PC-9 (cell line): ENCODE data around the gene PHLDA2. TPM values are rescaled to one million over a fixed set of nuclear protein-coding genes. Genes with fewer than 3 reads are reported as not detected.

Experiments
- BruUV-seq: library from RNA; stranded (reverse); fragments of 400-500 nt; replicated peaks from 2 replicates; lab custom pipeline; 2021; lab: Mats Ljungman, UMichigan
- CTCF ChIA-PET: fragments of 300-600 bp; sonication (Branson Sonifier 250); formaldehyde crosslinking; loops from one replicate; lab custom pipeline; 2022; ENCODE audit warnings: antibody characterized with exemption; lab: Charles Lee
- POLR2A ChIA-PET: fragments of 300-600 bp; sonication (Branson Sonifier 250); formaldehyde crosslinking; loops from one replicate; lab custom pipeline; 2022; ENCODE audit warnings: antibody characterized with exemption; ENCODE audit not compliant: unreplicated experiment; lab: Charles Lee
- DNase-seq, 2 experiments: peaks; one replicate each; pipeline versions ENCODE4 v3.0.0 to v3.0.0-alpha.2; 2015 to 2022; ENCODE audit warnings: mixed read lengths in 1 of 2
- H2AFZ ChIP-seq: fragments of 200-600 bp; sonication (generic); 2 replicates; pipeline ENCODE4 v1.8.1; 2017; ENCODE audit warnings: antibody characterized with exemption
- H3F3A ChIP-seq: fragments of 200-600 bp; sonication (generic); 2 replicates; pipeline ENCODE4 v1.8.1; 2017; ENCODE audit warnings: antibody characterized with exemption, mild to moderate bottlenecking, low read depth; ENCODE audit not compliant: insufficient read depth
- H3K27ac ChIP-seq: fragments of 200-600 bp; sonication (generic); 2 replicates; pipeline ENCODE4 v1.6.1; 2016; ENCODE audit warnings: mixed run types
- H3K27me3 ChIP-seq: fragments of 200-600 bp; sonication (generic); 2 replicates; pipeline ENCODE4 v1.6.1; 2016; ENCODE audit warnings: low read depth, mixed run types; ENCODE audit not compliant: insufficient read depth
- H3K36me3 ChIP-seq: fragments of 200-600 bp; sonication (generic); 2 replicates; pipeline ENCODE4 v1.6.1; 2016; ENCODE audit warnings: low read depth, mixed run types
- H3K4me1 ChIP-seq: fragments of 200-600 bp; sonication (generic); replicated peaks from 2 replicates; pipeline ENCODE4 v1.6.1; 2016; ENCODE audit warnings: mixed run types; ENCODE audit not compliant: insufficient read depth
- H3K4me2 ChIP-seq: fragments of 200-600 bp; sonication (generic); 2 replicates; pipeline ENCODE4 v1.6.1; 2017; ENCODE audit warnings: mixed run types
- H3K4me3 ChIP-seq: fragments of 200-600 bp; sonication (generic); 2 replicates; pipeline ENCODE4 v1.6.1; 2016; ENCODE audit warnings: mixed run types
- H3K79me2 ChIP-seq: fragments of 200-600 bp; sonication (generic); 2 replicates; pipeline ENCODE4 v1.6.1; 2017; ENCODE audit warnings: low read depth, mixed run types
- H3K9me2 ChIP-seq: fragments of 200-600 bp; sonication (generic); 2 replicates; pipeline ENCODE4 v1.8.1; 2017; ENCODE audit warnings: mild to moderate bottlenecking; ENCODE audit not compliant: insufficient read depth
- H3K9me3 ChIP-seq: fragments of 200-600 bp; sonication (generic); 2 replicates; pipeline ENCODE4 v1.8.1; 2016; ENCODE audit warnings: low read depth; ENCODE audit not compliant: insufficient read depth
- H4K20me1 ChIP-seq: fragments of 200-600 bp; sonication (generic); 2 replicates; pipeline ENCODE4 v1.8.1; 2017; ENCODE audit not compliant: insufficient read depth
- EZH2 ChIP-seq: fragments of 200-600 bp; sonication (generic); IDR thresholded peaks from 2 replicates; pipeline ENCODE4 v1.8.0; 2017; ENCODE audit warnings: antibody characterized with exemption, low read depth
- intact Hi-C: fragments of 100-400 bp; cut with micrococcal nuclease; formaldehyde crosslinking; loops from one replicate; pipeline ENCODE4 v1.10.0; 2022; ENCODE audit not compliant: unreplicated experiment
- total RNA-seq: library from RNA; stranded (reverse); gene quantifications from 2 replicates; pipeline ENCODE4 v1.2.3, GENCODE V29; 2021
- TF ChIP-seq, protein P1 (sequence below): fragments of 200-600 bp; sonication (generic); conservative IDR thresholded peaks from 2 replicates; pipeline ENCODE4 v1.6.1; 2017; ENCODE audit warnings: mixed run types, antibody characterized with exemption, mild to moderate bottlenecking, moderate library complexity

The PHLDA2 gene
- total RNA-seq, 1 experiment from 2014 or later: 14.1 TPM

GRCh38 chr11:2927851-2928604 is 1.2 kb downstream of the PHLDA2 start:
- POLR2A ChIA-PET: interaction anchor here (0.6 to 1.0 kb wide), 2 partner anchors 34 to 538 kb away, joined by 5 to 8 read pairs; no protein-coding TSS in a partner anchor
- Histone ChIP-seq H3F3A (peaks cover 11% of the 10 kb centered on the region), H2AFZ (no peak overlapping the region), H4K20me1 (peaks cover 5% of the 10 kb centered on the region; the same call in 1 of the 2 replicates), H3K79me2 (peaks cover 28% of the 10 kb centered on the region), H3K4me2 (peak overlapping the region; percentile 83), H3K36me3 (no peaks in the 10 kb centered on the region), H3K27ac (peak overlapping the region; percentile 99), H3K9me3 (no peaks in the 10 kb centered on the region), H3K4me1 (peaks cover 44% of the 10 kb centered on the region), H3K9me2 (no peaks in the 10 kb centered on the region), H3K4me3 (peak overlapping the region; percentile 81), H3K27me3 (no peaks in the 10 kb centered on the region)
- TF ChIP-seq, protein P1, sequence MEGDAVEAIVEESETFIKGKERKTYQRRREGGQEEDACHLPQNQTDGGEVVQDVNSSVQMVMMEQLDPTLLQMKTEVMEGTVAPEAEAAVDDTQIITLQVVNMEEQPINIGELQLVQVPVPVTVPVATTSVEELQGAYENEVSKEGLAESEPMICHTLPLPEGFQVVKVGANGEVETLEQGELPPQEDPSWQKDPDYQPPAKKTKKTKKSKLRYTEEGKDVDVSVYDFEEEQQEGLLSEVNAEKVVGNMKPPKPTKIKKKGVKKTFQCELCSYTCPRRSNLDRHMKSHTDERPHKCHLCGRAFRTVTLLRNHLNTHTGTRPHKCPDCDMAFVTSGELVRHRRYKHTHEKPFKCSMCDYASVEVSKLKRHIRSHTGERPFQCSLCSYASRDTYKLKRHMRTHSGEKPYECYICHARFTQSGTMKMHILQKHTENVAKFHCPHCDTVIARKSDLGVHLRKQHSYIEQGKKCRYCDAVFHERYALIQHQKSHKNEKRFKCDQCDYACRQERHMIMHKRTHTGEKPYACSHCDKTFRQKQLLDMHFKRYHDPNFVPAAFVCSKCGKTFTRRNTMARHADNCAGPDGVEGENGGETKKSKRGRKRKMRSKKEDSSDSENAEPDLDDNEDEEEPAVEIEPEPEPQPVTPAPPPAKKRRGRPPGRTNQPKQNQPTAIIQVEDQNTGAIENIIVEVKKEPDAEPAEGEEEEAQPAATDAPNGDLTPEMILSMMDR: no peak
- no peak for TF ChIP-seq EZH2
- peak; percentile 56 to 57 for DNase-seq
- intact Hi-C loops: loop anchor here (2.0 kb wide), 1 partner anchor 15 kb away; no protein-coding TSS in a partner anchor
- CTCF ChIA-PET: no interaction called here
- no TSS peak for BruUV-seq

DNA sequence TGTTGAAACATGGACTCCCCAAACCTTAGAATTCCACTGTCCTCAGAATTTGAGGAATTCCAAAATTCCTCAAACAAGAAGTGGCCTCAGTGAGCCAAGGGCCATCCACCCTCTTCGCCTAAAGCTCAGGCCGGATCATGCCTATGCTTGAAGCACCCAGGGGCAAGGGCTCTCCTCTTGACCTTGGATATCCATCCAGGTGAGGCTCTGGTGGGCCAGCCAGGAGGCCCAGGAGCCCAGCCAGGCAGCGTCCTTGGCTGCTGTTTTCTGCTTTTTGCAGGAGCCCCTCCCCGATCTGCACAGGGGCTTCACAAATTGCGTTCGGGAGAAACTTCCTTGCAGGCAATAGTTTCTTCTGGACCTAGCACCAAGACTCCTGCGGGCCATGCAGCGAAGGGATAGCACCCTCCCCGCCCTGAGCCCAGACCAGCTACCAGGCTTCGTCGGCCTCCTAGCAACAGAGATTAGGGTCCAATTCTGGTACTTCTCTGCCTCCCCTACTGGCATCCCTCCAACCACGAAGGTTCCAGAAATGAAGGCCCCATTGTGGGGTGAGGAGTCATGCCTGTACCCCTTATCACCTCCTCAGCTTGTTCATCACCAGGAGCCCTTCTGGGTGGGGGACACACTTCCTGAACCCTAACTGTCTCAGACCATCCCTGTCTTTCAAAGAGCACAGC is 2.0 kb downstream of the PHLDA2 start:
- CTCF ChIA-PET: no interaction called here
- BruUV-seq: no TSS peak
- peaks cover 5% of the 10 kb centered on the region; the same call in 1 of the 2 replicates for H4K20me1 ChIP-seq
- TF ChIP-seq EZH2: no peak
- TF ChIP-seq, protein P1: no peak
- H2AFZ ChIP-seq: no peak overlapping the region
- peaks cover 28% of the 10 kb centered on the region for H3K79me2 ChIP-seq
- intact Hi-C loops: no loop called here
- H3K27me3 ChIP-seq: no peaks in the 10 kb centered on the region
- no peaks in the 10 kb centered on the region for H3K9me2 ChIP-seq
- DNase-seq: no peak
- H3K36me3 ChIP-seq: no peaks in the 10 kb centered on the region
- H3K4me1 ChIP-seq: peaks cover 36% of the 10 kb centered on the region
- H3K4me2 ChIP-seq: peak overlapping the region; percentile 83
- POLR2A ChIA-PET: interaction anchor here (1.0 kb wide), 1 partner anchor 537 kb away, joined by 8 read pairs; no protein-coding TSS in a partner anchor
- H3K9me3 ChIP-seq: no peaks in the 10 kb centered on the region
- H3K27ac ChIP-seq: peak overlapping the region; percentile 99; the same call in 1 of the 2 replicates
- peak overlapping the region; percentile 81; the same call in 1 of the 2 replicates for H3K4me3 ChIP-seq
- H3F3A ChIP-seq: peaks cover 5% of the 10 kb centered on the region; the same call in 1 of the 2 replicates

- BruUV-seq: no TSS peak
- no peaks in the 10 kb centered on the region for H3K9me2 ChIP-seq
- POLR2A ChIA-PET: no interaction called here
- H3K4me2 ChIP-seq: peak overlapping the region; percentile 83; the same call in 1 of the 2 replicates
- CTCF ChIA-PET: no interaction called here
- DNase-seq: no peak
- peaks cover 31% of the 10 kb centered on the region for H3K4me1 ChIP-seq
- no peaks in the 10 kb centered on the region for H3K36me3 ChIP-seq
- no peak for TF ChIP-seq EZH2
- TF ChIP-seq, protein P1: no peak
- H3K27ac ChIP-seq: no peak overlapping the region
- peaks cover 5% of the 10 kb centered on the region; the same call in 1 of the 2 replicates for H4K20me1 ChIP-seq
- H2AFZ ChIP-seq: no peak overlapping the region
- intact Hi-C loops: no loop called here
- no peaks in the 10 kb centered on the region for H3K27me3 ChIP-seq
- peaks cover 28% of the 10 kb centered on the region for H3K79me2 ChIP-seq
- H3K4me3 ChIP-seq: no peak overlapping the region
- no peaks in the 10 kb centered on the region for H3K9me3 ChIP-seq
- H3F3A ChIP-seq: peaks cover 5% of the 10 kb centered on the region; the same call in 1 of the 2 replicates
These were observed 2.6 kb downstream of the PHLDA2 start for GRCh38 chr11:2926611-2927051.
